Renal cortex interstitium (tissue), 11 donors: ENCODE results near the gene SHISA7. TPM values are rescaled to one million over a fixed set of nuclear protein-coding genes. Genes with fewer than 3 reads are reported as not detected.
A peak's percentile ranks its signal among the peaks of the same experiment; 100 is the strongest.
"Not testable (repeated sequence)": the region's sequence is repeated elsewhere in the genome, so short reads cannot be mapped to it uniquely, and the experiment has no call there.

Experiments
- DNase-seq, 11 donors: peaks; one replicate each; pipeline ENCODE4 v3.0.0-alpha.2; 2013; ENCODE audit warnings: low read depth in 9 of 11, low spot score in 4 of 11; ENCODE audit errors: extremely low read depth in 1 of 11
- polyA plus RNA-seq, 3 donors: library from polyadenylated mRNA; unstranded; fragments of 120-200 nt; gene quantifications; one replicate each; pipeline ENCODE4 v1.2.1, GENCODE V29; 2013; ENCODE audit not compliant: insufficient read length in 3 of 3

Gene SHISA7
- polyA plus RNA-seq, 3 donors, result 0.09 to 0.30 (median 0.16) TPM

DNA sequence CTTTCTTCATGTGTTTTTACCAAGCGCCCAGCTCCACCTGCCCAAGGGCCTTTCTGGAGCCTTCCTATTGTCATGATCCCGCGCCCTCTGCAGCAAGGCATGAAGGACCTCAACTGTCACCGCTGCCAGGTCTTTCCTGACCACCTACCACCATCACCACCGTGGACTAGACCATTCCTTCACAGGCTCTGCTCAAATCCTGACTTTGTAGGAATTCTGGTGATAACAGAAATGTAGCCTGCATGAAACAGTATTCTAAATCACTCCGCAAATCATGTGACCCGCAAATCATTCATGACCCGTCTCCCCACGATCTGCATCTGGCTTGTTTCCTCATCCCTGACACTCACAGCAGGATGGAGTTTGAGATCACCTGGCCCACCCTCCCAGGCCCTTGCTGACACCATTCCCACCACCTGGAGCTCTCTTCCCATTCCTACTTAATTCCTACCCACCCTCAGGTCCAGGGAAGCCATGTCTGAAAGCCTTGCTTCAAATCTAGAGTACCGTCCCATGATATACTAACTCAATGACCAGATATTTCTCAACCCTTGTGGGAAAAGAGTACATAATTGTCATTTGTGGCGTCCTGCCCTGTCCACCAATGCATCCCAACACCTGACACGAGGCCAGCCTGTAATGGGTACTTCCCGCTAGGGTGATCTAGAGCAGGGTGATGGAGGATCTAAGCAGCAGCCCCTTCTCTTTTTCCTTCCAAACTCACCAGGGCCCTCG is 36.8 kb downstream of the SHISA7 start:
- no peak for DNase-seq

DNA sequence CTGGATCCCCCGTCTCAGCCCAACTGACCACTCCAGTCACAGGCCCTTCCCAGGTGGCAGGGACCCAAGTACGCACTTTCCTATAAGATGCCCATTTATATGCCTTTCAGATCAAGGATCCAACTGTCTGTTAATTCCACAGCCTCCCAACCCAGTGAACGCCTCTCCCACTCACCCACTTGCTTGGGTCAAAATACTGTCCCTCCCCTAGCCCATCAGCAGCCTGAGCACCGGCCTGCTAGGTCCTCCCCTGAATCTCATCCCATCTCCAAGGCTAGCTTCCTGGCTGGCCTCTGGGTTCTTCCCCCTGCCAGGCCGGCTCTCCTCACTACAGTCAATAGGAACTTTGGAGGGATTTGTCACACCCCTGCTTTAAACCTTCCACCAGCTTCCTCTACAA is 37.5 kb downstream of the SHISA7 start:
- no peak for DNase-seq

DNA sequence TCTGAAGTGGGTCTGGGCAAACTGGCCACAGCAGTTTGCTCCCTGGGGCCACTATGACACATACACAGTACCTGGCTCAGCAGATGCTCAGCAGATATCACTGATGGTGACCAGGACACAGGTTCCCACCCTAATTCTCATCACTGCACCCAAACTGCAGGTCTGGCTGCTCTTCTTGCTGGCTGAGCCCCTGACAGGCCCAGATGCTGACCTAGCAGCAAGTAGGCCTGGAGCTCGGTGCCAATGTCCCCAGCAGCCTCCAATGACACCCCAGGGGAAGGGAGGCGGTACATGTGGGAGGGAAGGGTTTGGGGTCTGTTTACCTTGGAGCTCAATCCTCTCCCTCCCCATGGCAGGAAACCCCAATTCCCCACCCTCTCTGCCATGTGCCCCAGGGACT is 40.6 kb downstream of the SHISA7 start:
- DNase-seq, result no peak

DNA sequence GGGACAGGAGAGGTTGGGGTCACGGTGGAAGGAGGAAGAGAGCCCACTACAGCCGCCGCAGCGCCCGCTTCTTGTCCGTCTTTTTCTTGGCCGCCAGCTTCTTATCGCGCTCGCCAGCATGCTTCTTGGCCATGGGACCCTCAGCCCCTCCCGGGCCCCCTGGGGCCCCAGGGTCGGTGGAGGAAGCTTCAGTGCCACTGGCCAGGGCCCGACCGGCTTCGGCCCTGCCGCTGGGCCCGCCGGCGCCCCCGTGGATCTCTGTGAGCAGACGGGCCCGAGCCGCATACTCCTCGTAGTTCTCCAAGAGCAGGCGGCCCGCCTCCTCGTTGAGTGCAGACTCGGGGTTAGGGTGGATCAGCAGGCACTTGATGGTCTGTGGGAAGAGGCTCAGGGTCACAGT is 41.7 kb downstream of the SHISA7 start:
- not testable (repeated sequence) for DNase-seq

DNA sequence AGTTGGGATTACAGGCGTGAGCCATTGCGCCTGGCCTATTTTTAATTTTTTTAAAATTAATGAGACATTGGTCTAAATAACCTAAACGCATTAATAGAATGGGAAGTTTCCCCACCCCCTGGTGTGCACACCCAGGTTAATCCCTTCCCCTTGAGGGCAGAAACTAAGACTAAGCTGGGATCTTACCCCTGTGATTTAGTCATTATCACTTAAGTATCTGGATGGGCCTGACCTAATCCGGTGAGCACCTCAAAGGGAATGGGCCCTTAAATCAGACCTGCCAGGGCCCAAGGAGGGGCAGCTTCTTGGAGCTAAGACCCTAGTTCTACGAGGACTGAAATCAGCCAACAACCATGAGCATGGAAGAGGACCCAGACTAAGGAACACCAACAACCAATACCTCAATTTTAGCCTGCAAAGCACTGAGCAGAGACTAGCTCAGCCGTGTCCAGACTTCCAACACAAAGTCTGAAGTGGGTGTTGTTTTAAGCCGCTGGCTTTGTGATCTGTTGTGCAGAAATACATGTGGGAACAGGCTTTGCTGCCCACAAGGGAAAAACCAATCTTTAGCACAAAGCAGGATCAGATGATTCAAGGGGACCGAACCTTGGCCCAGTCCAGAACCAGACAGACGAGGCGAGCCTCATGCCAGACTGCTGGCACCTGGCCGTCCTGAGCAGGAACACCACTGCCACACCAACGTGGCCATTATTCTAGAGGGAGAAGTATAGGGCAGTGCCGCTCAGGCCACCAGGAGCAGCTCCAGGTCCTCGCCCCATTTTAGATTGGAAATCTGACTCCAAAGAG is 42.6 kb downstream of the SHISA7 start:
- no peak for DNase-seq

DNA sequence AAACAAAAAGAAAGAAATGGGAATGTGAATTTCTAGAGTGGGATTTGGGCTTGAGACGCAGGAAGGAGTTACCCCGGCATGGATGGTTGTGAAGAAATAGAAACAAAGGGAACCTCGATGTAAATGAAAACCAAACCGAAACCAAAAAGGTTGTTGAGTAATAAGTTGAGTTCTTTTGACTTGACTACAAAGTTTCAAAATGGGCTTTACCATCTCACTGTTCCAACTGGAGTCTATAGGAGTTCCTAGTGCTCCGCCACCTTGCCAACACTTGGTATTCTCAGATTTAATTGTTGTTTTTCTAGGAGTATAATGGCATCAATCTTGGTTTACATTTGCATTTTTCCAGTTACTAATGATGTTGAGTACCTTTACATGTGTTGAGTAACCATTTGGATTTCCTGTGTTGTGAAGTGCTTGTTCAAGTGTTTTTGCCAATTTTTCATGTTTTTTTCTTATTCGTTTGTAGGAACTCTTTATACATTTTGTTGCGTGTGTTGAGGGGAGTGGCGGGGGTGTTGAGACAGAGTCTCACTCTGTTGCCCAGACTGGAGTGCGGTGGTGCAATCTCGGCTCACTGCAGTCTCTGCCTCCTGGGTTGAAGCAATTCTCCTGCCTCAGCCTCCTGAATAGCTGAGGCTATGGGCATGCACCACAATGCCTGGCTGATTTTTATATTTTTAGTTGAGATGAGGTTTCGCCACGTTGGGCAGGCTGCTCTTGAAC is 44.7 kb downstream of the SHISA7 start:
- no peak for DNase-seq

DNA sequence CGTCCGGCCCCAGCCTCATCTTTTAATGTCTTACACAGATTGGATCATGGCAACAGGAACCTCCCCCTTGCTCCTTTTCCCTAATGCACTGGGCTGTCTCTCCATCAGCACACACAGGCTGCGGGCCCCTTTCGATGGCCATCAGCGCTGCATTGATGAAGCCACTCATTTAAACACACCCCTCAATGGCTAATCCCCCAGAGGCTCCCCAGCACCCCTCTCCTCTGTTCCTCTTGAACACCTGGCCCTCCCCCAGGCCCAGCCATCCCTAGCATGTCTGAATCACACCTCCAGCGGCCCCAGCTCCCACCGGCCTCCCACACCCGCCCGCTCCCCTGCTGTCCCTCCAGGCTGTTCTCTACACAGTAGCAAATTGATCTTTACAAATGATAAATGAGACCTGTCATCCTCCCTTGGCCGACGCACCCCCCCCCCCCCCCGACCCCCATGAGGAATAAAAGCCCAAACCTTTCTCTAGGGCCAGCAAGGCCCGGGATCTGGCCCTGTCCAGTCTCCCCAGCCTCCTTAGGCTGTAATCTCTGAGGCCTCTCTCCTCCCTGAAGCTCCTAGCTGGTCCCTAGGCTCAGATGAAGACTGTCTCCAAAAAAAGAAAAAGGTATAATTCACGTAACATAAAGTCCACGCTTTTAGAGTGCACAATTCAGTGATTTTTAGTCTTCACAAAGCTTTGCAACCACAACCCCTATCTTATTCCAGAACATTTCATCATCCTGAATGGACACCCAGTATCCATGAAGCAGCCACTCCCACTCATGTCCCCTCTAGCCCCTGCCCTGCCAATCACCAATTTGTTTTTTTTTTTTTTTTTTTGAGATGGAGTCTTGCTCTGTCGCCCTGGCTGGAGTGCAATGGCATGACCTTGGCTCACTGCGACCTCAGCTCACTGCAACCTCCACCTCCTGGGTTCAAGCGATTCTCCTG is 50.0 kb downstream of the SHISA7 start:
- no peak for DNase-seq

DNA sequence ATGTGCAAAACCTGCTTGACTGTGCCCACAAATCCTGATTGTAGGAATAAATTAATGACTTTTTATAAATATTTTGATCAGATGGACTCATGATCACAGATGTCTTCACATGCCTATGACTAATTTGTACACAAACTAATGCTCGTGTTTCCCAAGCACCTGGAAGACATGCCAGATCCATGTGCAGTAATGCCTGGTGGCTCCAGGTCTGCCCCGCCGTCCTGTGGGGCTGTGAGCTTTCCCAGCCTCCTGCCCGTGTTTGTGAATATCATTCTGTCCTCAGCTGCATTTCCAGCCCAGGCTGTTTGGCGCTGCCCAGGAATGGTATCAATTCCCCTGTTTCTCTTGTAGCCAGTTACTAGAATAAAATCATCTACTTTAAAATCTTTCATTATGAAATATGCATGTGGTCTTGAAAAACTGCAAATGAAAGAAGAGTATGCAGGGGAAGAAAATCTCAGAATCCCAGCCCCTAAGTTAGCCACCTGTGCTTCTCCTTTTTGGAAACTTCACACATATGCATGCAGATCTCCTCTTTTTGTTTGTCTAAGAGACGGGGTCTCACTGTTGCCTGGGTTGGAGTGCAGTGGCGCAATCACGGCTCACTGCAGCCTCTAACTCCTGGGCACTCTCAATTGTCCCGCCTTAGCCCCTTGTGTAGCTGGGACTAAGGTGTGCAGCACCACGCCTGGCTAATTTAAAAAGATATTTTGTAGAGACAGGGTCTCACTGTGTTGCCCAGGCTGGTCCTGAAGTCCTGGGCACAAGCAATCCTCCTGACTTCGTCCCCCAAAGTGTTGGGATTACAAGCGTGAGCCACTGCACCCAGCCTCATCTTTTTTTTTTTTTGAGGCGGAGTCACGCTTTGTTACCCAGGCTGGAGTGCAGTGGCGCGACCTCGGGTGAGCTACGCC is 51.1 kb downstream of the SHISA7 start:
- DNase-seq, result no peak

DNA sequence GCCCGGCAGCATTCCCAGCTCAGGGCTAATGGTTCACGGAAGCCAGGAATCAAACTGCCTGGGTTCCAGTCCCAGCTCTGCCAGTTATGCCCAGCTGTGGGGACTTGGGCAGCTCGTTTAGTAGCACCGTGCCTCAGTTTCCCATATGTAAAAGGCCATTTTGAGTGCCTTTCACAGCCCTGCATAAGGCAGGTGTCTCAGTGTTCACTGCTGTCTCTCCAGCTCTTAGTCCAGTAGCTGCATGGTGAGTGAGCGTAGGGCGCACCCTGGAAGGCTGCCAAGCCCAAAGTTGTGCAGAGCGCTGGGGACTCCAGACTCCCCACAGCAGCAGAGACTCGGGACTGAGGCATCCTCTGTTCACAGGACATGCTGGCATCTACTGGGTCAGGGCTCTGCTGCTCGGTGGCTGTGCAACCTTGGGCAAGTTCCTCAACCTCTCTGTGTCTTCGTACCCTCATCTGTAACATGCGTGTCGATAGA is 51.9 kb downstream of the SHISA7 start:
- no peak for DNase-seq

DNA sequence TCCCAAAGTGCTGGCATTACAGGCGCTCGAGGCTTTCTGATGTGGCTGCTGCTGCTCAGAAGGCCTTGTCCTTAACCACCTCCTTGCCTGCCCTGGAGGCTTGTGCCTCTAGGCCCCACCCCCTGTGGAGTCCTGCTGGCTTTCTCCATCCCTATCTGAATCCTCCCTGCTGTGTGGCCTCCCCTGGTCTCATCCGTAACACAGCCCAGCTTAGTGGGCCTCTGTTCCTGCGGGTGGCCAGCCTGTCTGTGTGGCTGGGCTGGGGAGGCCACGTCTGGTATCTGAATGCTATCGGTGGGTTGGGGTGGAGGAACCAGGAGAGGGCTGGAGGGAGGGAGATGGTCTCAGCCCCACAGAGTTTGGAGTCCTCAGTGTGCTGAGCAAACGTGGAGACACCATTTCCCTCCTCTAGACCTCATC is 52.6 kb downstream of the SHISA7 start:
- DNase-seq, result no peak

DNA sequence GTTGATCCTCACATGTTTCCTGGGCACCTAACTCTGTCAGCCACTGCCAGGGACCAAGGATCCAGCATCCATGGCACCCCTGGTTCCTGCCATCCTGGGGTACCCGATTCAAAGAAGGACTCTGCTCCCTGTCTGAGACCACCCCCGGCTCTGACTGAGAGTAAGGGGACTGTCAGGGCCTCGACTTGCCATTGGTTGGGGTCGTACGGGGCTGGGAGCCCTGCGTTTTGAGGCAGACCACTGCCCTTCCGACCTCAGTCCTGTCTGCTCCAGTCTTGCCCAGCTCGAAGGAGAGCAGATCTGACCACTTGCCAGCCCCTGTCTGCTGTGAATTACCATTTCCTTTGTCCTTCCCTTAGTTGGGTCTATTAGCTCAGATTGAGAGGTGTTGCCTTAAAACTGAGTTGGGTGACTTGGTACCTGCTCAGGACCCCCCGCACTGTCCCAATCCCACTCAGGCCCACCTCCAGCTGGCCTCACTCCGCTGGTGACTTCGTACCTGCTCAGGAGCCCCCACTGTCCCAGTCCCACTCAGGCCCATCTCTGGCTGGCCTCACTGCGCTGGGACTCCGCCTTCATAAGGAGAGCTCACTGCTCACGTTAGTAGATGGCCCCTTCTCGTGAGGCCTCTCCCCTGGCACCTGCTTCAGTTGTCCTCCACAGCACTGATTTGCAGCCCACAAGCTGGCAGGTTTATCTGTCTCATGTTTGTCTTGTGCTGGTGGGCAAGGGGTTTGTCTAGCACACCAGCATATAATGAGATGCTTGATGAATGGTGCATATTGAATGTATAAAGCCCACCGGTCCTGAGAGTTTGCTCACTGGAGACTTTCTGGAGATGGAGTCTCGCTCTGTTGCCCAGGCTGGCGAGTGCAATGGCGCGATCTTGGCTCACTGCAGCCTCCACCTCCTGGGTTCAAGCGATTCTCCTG is 53.4 kb downstream of the SHISA7 start:
- DNase-seq, result no peak

DNA sequence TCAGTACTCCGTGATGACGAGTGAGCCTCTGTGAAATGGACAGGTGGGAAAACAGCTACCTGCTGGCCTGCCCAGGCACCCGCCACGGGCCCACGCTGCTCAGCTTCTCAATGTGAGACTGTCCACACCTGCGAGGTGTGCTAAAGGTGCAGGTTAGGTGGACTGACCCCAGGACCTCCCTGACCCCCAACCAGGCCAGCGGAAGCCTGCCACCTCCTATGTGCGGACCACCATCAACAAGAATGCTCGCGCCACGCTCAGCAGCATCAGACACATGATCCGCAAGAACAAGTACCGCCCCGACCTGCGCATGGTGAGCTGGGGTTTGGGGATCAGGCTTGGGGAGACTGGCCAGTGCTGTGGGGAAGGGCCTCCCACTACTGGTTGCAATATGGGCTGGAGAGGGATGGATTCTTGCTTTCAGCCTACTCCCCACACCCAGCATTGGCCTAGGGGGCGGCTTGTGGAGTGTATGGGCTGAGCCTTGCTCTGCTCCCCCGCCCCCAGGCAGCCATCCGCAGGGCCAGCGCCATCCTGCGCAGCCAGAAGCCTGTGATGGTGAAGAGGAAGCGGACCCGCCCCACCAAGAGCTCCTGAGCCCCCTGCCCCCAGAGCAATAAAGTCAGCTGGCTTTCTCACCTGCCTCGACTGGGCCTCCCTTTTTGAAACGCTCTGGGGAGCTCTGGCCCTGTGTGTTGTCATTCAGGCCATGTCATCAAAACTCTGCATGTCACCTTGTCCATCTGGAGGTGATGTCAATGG is 55.2 kb downstream of the SHISA7 start:
- no peak for DNase-seq

DNA sequence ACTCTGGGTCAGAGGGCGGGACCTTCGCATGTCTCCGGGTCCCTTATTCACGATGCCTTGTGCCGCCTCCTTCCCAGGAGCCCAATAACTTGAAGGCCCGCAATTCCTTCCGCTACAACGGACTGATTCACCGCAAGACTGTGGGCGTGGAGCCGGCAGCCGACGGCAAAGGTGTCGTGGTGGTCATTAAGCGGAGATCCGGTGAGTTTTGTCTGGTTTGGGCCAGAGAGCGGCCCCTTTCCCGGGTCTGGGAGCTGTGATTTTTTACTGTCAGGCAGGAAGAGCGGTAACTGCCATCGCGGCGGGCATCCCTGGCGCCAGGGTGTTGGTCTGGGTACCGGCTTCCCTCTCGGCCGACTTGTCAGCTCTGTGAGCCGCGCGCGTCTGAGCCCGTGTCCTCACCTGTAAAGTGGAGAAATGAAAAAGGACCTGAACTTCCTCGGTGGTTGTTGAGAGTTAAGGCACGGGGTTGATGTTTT is 56.6 kb downstream of the SHISA7 start:
- DNase-seq, result no peak

DNA sequence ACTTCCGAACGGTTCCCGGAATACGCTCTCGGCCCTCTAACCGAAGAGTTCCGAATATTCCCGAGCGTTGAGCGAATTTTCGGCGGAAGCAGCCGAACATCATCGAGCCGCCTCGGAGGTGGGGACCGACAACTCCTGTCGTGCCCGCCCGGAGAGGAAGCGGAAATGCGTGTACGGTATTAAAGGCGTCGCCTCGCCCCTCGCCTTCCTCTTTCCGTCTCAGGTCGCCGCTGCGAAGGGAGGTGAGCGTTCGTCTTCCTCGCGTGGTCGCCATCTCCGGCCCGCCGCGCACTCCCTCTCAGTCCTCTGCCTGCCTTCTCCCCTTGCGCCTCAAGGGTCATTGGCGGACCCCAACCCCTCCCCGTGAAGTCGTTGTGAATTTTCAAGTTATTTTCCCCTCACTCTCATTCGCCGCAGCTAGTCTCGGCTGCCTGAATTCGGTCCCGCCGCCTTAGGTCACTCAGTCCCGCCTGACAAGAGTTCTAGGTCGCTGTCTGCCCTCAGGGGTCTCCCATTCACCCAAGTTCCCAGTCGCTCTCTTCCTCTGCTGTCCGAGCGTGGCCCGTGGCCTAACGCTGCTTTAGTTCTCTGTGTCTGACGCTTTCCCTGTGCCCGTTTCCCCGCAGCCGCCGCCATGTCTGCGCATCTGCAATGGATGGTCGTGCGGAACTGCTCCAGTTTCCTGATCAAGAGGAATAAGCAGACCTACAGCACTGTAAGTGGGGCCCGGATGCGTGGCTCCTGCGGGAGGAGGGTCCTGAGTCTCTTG is 57.2 kb downstream of the SHISA7 start, which contains the start of gene RPL28:
RPL28 (plus strand) TSS at position 209 of the 769 bp plus-strand sequence; CDS start at position 635, 426 bp downstream.
- DNase-seq, result peak; percentile 95 to 99 (median 98)
